ENCODE results near the gene ETAA1. TPM values are rescaled to one million over a fixed set of nuclear protein-coding genes. Genes with fewer than 3 reads are reported as not detected.

The ETAA1 gene
- total and polyA plus RNA-seq, 2 of the 4 experiments (the other 2 are of a cell fraction), result 6.9 to 8.1 TPM

GRCh38 chr2:67459761-67460160, 62.6 kb downstream of the ETAA1 start:
- Histone ChIP-seq H2BK15ac (ENCODE audit: low read depth, low read length) (no peak overlapping the region), H4K91ac (ENCODE audit: insufficient read depth, low read depth, low read length) (no peak overlapping the region), H4K20me1 (ENCODE audit: insufficient read depth, low read length) (no peaks in the 10 kb centered on the region), H3K9ac (ENCODE audit: low read depth, low read length) (no peak overlapping the region), H3K27ac (ENCODE audit: insufficient read depth, low read length) (no peak overlapping the region), H3K36me3 (ENCODE audit: control insufficient read depth, insufficient read depth, low read length) (no peaks in the 10 kb centered on the region), H3K4me3 (ENCODE audit: insufficient read depth, low read depth, low read length) (no peak overlapping the region), H3K14ac (replicated peaks; ENCODE audit: low read depth, low read length) (no peak overlapping the region), H3K23ac (ENCODE audit: low read depth, low read length) (no peak overlapping the region), H2BK20ac (ENCODE audit: low read depth, low read length) (no peak overlapping the region), H3K27me3 (ENCODE audit: control insufficient read depth, insufficient read depth, low read length) (no peaks in the 10 kb centered on the region), H3K9me1 (ENCODE audit: insufficient read depth, low read length) (peaks cover 2% of the 10 kb centered on the region; the same call in 1 of the 2 replicates), H2AK9ac (replicated peaks; ENCODE audit: low read depth, low read length, poor library complexity) (no peak overlapping the region), H2BK120ac (ENCODE audit: low read depth, low read length) (no peak overlapping the region), H2AFZ (replicated peaks; ENCODE audit: low read length, poor library complexity) (no peak overlapping the region), H4K8ac (ENCODE audit: low read depth in 2 of 2, low read length in 2 of 2) (no peak overlapping the region), H3K4me2 (ENCODE audit: low read depth, low read length) (no peak overlapping the region), H3K18ac (ENCODE audit: low read depth, low read length) (no peak overlapping the region), H2BK5ac (ENCODE audit: low read depth, low read length, poor library complexity, severe bottlenecking) (no peak overlapping the region), H3K4ac (ENCODE audit: low read depth, low read length) (no peak overlapping the region), H4K5ac (ENCODE audit: low read depth, low read length) (no peak overlapping the region), H2AK5ac (ENCODE audit: low read depth, low read length) (no peak overlapping the region), H3K56ac (ENCODE audit: extremely low read depth, insufficient read depth, low read length) (no peak overlapping the region), H3K79me1 (ENCODE audit: low read depth in 1 of 2, low read length in 2 of 2) (no peaks in the 10 kb centered on the region), H3K4me1 (ENCODE audit: control insufficient read depth, insufficient read depth, low read length) (no peaks in the 10 kb centered on the region), H3K9me3 (ENCODE audit: control insufficient read depth, insufficient read depth, low read length) (no peaks in the 10 kb centered on the region)
- DNase-seq (no peak), ATAC-seq (ENCODE audit: low read depth) (no peak)
- in situ Hi-C loops (cut with MboI; ENCODE audit: low sequenced_read_pairs) (loop anchor here (25.0 kb wide), 1 partner anchor 872 kb away; no protein-coding TSS in a partner anchor), dilution Hi-C loops (cut with HindIII; ENCODE audit: low sequenced_read_pairs, unreplicated experiment) (no loop called here), intact Hi-C loops (cut with micrococcal nuclease) (no loop called here)
- 100% methylated on average over 1 of the region's 2 CpGs; no CpG with 5 or more reads in 1 of the 2 experiments for WGBS, 2 experiments (ENCODE audit: extremely low coverage in 2 of 2, insufficient read length in 1 of 2)
- CTCF ChIA-PET, result no interaction called here
- BruUV-seq (replicated peaks), result no TSS peak
- POLR2A ChIA-PET (ENCODE audit: unreplicated experiment), result no interaction called here
- TF ChIP-seq POLR2A (IDR thresholded peaks at IDR 0.05; ENCODE audit: low read depth, low read length) (no peak), MAZ (IDR thresholded peaks at IDR 0.05; ENCODE audit: borderline replicate concordance, low read depth, low read length) (no peak), RAD21 (IDR thresholded peaks at IDR 0.05; ENCODE audit: low read length) (no peak), MXI1 (IDR thresholded peaks at IDR 0.05; ENCODE audit: borderline replicate concordance, low read depth, low read length) (no peak), NFE2L2 (IDR thresholded peaks at IDR 0.05; ENCODE audit: low read depth, low read length) (no peak), MAFK (IDR thresholded peaks at IDR 0.05; ENCODE audit: low read depth, low read length) (no peak)

Data from IMR-90 (cell line).